Measurements from ENCODE around the gene AGT. TPM values are rescaled to one million over a fixed set of nuclear protein-coding genes. Genes with fewer than 3 reads are reported as not detected.

AGT gene
- total RNA-seq, 1 experiment from 2014 or later, result not detected

- Histone ChIP-seq H3K9ac (ENCODE audit: low read length) (no peak overlapping the region), H3K27me3 (ENCODE audit: low read length) (no peaks in the 10 kb centered on the region), H3K4me2 (ENCODE audit: low read length) (no peak overlapping the region), H3K79me2 (ENCODE audit: low read length) (no peaks in the 10 kb centered on the region), H3K4me1 (ENCODE audit: insufficient read depth, low read length) (no peaks in the 10 kb centered on the region), H3K9me3 (ENCODE audit: low read length) (no peaks in the 10 kb centered on the region), H3K36me3 (ENCODE audit: low read depth, low read length) (no peaks in the 10 kb centered on the region), H3K27ac (ENCODE audit: low read length) (no peak overlapping the region), H3K9me2 (replicated peaks; ENCODE audit: low read length) (no peaks in the 10 kb centered on the region), H3K4me3 (ENCODE audit: low read length) (no peak overlapping the region), H3F3A (ENCODE audit: low read length, unreplicated experiment) (no peaks in the 10 kb centered on the region), H2AFZ (ENCODE audit: low read length) (no peak overlapping the region), H4K20me1 (ENCODE audit: low read length) (no peaks in the 10 kb centered on the region)
- ATAC-seq (no peak), DNase-seq (no peak)
- CTCF ChIA-PET, result no interaction called here
- intact Hi-C loops (cut with micrococcal nuclease), result no loop called here
- TF ChIP-seq EZH2 (IDR thresholded peaks at IDR 0.05; ENCODE audit: low read length, unreplicated experiment), result no peak
- no peak for TF ChIP-seq CTCF (conservative IDR thresholded peaks at IDR 0.05; ENCODE audit: low read depth, low read length)
- no peak for TF ChIP-seq EZH2phosphoT487 (IDR thresholded peaks at IDR 0.05; ENCODE audit: borderline replicate concordance, low read length)
- BruUV-seq (replicated peaks), result no TSS peak
- POLR2A ChIA-PET (ENCODE audit: unreplicated experiment), result no interaction called here
Observed at GRCh38 chr1:230706887-230707731, 6.8 kb downstream of the AGT start.

GRCh38 chr1:230706020-230706699, 7.8 kb downstream of the AGT start:
- BruUV-seq (replicated peaks), result no TSS peak
- Histone ChIP-seq H3K9ac (ENCODE audit: low read length) (no peak overlapping the region), H2AFZ (ENCODE audit: low read length) (no peak overlapping the region), H3K27ac (ENCODE audit: low read length) (no peak overlapping the region), H3K36me3 (ENCODE audit: low read depth, low read length) (no peaks in the 10 kb centered on the region), H3F3A (ENCODE audit: low read length, unreplicated experiment) (no peaks in the 10 kb centered on the region), H3K9me2 (replicated peaks; ENCODE audit: low read length) (no peaks in the 10 kb centered on the region), H3K9me3 (ENCODE audit: low read length) (no peaks in the 10 kb centered on the region), H3K4me1 (ENCODE audit: insufficient read depth, low read length) (no peaks in the 10 kb centered on the region), H3K4me3 (ENCODE audit: low read length) (no peak overlapping the region), H3K27me3 (ENCODE audit: low read length) (no peaks in the 10 kb centered on the region), H4K20me1 (ENCODE audit: low read length) (no peaks in the 10 kb centered on the region), H3K4me2 (ENCODE audit: low read length) (no peak overlapping the region), H3K79me2 (ENCODE audit: low read length) (no peaks in the 10 kb centered on the region)
- no peak for ATAC-seq
- TF ChIP-seq EZH2phosphoT487 (IDR thresholded peaks at IDR 0.05; ENCODE audit: borderline replicate concordance, low read length) (no peak), CTCF (conservative IDR thresholded peaks at IDR 0.05; ENCODE audit: low read depth, low read length) (no peak), EZH2 (IDR thresholded peaks at IDR 0.05; ENCODE audit: low read length, unreplicated experiment) (no peak)
- ChIA-PET POLR2A (ENCODE audit: unreplicated experiment) (no interaction called here), CTCF (no interaction called here)
- DNase-seq, result no peak
- intact Hi-C loops (cut with micrococcal nuclease), result no loop called here

Measured in PC-3 (cell line).